ENCODE measurements around the gene NAPA.

NAPA gene

GRCh38 chr19:47485210-47485609 lies 29.7 kb downstream of the NAPA start:
- no peak for DNase-seq

DNA sequence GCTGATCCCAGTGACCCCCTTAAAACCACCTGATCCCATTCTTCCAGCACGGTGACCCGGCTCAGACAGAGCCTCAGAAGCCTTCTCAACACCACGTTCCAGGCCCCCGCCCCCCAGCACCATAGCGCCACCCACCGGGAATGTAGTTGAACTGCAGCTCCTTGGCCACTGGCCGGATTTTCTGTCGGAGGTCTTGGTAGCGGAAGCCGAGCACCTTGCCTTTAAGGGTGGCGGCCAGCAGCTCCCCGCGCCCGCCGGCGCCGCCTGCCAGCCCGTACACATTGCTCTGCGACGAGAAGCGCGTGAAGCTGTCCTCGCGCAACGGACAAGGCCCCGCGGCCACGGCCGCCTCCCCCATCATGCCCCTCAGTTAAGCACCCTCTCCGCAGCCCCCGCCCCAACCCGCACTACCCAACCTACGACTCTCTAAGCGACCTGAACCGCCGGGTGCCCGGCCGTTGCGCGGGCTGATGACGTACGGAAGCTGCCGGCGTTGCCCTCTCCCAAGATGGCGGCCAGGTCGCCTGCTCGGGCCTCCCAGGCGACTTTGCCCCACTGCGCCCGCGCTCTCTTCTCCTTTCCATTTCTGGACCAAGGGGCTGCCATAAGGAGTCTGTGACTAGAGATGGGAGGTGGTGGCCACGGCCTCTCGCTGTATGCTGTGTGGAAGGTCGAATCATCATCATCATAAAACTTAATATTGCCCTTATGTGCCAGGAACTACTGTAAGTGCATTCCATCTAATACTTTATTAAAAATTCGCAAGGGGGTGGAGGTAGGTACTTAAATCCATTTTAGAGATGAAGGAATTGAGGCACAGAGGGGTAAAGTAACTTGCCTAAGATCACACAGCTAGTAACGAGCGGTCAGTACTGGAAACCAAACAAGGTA lies 30.8 kb downstream of the NAPA start, which contains the start of gene KPTN:
TSS of gene KPTN (minus strand) at position 420 of the 891 bp plus-strand sequence. CDS start at position 361, 59 bp downstream.
- DNase-seq, result peak; percentile 92

DNA sequence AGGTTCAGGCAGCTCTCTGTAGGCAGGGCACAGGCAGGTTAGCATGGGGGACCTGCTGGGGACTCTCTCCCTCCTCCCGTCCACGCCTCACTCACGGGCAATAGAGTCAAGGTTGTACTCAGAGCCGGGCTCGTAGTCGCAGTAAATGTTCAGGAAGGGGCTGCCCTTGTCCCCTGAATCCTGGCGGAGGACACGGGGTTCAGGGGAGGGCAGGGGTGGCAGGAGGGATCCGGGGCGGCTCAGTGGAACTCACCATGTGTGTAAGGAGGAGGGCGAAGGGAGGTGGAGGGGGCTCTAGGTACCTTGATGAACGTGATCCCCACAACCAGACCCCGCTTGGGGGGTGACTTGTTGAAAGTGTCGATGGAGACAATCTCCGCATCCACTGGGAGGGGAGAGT lies 31.7 kb downstream of the NAPA start:
- DNase-seq, result no peak

GRCh38 chr19:47481460-47482052 lies 33.3 kb downstream of the NAPA start:
- no peak for DNase-seq

GRCh38 chr19:47480658-47481057 lies 34.2 kb downstream of the NAPA start:
- no peak for DNase-seq

DNA sequence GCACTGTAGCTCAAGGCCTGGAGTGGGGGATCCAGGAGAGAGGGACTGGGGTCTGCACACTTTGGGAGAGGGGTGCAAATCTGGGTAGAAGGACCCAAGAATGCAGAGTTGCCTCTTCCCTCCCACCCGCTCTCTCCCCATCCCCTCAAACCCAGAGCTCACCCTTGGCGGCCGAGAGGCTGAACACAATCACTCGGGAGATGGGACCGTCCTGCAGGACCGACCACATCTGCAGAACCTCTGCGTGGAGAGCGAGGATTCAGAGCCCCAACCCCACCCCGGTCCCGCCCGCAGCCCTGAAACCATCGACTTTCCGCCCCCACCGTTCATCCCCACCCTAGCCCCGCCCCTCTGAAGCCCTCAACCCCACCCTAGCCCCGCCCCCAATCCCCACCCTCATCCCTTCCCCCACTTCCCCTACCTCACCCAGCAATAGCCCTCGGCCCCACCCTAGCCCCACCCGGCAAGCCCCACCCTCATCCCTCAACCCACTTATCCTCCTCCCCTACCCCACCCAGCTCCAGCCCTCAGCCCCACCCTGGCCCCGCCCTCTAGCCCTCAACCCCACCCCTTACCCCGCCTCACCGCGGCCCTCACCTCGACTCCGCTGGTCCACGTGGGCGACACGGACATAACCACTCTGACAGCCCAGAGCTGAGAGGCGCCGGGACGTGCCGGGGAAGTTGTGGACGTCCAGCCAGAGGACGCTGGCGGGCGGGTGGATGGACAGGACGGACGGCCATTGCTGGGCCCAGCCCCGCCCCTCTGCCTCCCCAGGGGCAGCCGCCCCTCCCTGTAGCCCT lies 35.0 kb downstream of the NAPA start:
- DNase-seq, result no peak

DNA sequence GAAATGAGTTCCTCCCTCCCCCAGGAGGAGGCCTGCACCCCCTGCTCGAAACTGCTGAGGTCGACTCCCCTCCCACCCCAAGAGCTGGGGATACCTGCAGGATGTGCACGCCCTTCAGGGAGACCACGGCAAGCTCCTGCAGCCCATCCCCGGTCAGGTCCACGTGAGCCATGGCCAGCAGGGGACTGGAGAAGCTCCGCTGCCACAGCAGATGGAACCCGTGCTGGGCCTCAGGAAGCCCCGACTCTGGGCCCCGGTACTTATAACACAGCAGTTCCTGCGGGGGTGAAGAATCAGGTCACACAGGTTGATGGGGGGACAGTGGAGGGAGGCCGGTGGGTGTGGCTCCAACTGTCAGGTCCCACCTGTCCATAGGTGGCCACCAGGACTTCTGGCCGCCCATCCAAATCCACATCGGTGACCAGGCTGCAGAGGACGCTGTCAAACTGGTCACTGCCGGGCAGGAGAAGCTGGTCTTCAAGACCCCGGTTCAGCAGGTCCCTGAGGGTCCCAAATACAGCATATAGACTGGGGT lies 38.4 kb downstream of the NAPA start:
- no peak for DNase-seq

DNA sequence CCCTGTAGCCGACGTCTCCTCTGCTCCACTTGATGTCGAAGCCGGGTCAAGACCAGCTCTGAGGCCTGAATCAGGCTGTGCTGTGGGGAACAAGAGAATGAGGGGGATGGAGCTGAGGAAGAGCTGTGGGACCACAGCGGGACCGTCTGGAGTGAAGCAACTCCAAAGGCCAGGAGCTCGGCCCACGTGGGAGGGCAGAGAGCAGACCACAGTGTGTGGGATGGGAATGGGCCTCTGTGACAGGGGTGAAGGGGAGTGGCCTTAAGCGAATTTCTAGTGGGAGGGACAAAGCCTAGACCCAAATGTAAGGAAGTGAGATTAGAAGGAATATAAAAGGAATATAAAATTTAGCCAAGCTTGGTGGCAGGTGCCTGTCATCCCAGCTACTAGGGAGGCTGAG lies 39.4 kb downstream of the NAPA start:
- DNase-seq, result no peak

GRCh38 chr19:47473336-47473735 lies 41.5 kb downstream of the NAPA start:
- no peak for DNase-seq

DNA sequence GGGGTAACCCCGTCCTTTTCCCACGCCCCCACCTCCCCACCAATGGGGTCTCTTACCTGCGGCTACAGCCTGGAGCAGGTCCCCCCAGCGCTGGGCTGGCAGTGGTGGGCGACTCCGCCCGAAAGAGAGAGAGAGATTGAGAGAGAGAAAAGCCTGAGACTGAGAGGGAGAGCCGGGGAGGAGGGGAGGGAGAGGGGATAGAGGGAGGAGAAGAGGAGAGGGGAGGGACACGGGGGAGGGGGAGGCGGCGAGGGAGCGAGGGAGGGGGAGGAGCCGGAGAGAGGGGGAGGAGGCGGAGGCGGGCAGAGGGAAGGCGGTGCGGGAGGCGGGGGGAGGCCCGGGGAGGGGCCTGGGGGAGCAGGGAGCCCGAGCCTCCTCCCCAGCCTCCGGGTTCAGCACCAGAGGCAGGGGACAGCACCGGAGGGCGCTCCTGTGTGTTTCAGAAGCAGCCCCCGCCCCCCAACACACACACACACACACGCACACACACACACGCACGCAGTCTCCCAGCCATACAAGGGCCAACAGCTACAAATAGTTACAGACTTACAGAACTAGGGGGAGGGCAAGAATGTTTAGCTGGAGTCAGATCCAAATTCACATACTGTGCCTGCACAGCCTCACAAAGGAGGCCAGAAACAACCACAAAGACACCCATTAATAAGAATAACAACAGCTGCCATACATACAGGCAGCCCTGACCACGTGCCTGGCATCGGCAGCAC lies 43.0 kb downstream of the NAPA start, which contains the start of gene SLC8A2:
TSS of gene SLC8A2 (minus strand) at position 161 of the 725 bp plus-strand sequence. CDS start 5,490 bp downstream, outside the sequence.
- peak; percentile 59 for DNase-seq

- no peak for DNase-seq
These were observed 43.5 kb downstream of the NAPA start for GRCh38 chr19:47471381-47471732.

DNA sequence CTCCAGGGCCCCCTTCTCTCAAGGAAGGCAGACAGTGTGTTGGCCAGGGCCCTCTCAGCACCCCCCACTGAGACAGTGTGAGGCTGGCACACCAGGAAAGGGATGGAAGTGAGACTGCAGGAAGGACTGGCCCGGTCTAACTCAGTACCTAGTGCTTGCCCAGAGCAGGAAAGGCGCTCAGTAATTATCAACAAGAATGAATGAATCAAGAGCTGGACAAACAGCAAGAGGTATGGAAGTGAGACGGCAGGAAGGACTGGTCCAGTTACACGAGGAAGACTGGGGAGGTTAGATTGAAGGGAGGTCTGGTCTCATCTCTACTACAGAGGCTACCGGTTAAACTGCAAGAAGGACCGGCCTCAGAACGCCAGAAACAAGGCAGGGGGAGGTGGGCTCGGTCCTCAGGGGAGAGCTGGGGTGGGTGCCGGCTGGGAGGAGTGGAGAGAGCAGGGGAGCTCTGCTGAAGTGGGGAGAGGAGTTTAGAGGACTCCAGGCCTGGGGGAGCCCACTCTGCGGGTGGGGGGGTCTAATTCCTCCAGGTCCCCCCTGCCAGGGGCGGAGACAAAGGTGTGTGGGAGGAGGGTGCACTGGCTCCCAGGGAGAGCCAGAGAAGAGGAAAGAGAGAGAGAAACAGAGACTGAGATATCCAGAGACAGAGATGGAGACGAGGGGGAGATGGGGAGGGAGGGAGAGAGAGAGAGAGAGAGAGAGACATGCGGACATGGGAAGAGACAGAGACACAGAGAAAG lies 44.2 kb downstream of the NAPA start:
- no peak for DNase-seq

DNA sequence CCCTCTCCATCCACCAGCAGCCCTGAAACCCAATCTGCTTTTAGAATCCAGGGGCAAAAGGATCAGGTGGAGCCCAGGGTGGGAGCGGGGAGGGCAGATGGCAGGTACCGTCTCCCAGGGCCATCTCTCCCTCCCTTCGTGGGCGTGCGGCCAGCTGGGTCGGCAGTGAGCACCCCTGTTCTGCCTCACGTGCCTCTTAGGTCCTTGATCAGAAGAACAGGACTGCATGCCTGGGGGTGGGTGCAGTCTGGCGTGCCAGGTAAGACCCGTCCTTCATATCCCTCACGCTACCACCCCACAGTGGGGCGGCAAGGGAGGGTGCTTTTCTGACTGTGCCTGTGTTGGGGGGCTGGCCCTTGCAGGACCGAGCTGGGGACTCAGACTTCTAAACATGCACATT lies 45.1 kb downstream of the NAPA start:
- no peak for DNase-seq

DNA sequence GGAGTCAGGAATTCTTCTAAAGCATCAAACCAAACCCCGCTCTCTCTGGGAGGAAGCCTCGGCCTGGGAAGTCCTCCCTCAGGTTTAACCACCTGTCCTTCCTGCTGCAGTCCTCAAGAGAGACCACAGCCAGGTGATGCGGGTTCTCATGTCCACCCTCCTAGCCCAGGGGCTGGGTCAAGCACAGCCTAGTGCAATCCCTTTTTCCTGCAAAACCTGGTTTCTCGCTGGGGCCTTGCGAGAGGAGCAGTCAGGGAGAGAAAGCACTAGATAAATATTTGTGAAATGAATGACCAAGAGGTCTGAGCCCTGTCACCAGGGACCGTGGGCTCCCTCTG lies 45.5 kb downstream of the NAPA start:
- DNase-seq, result no peak

DNA sequence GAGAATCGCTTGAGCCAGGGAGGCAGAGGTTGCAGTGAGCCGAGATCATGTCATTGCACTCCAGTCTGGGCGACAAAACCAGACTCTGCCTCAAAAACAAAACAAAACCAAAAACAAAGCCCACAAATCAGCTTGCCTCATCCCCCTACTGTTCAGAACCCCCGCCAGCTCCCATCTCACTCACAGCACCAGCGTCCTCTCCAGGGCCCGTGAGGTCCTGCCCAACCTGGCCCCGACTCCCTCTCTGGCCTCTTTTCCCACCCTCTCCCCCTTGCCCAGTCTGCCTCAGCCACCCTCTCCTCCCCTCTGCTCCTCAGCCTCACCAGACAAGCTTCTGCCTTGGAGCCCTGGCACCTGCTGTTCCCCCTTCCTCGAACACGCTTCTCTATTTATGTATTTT lies 46.9 kb downstream of the NAPA start:
- DNase-seq, result no peak

DNA sequence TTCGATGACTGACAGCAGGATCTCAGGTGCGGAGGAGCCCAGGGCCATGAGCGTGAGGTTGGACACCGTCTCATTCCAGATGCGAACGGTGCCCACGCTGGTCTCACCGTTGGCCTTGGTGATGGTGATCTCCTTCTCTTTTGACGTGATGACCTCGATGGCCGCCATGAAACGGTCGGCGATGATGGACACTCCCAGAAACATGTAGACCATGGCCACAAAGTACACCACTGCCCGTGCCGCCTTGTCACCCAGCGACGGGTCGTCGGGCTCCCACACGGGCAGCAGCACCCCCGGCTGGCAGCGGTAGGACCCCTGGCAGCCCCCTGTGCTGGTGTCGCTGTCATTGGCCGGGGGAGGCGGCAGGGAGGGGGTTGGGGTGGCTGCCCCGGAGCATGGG lies 48.9 kb downstream of the NAPA start:
- DNase-seq, result no peak

DNA sequence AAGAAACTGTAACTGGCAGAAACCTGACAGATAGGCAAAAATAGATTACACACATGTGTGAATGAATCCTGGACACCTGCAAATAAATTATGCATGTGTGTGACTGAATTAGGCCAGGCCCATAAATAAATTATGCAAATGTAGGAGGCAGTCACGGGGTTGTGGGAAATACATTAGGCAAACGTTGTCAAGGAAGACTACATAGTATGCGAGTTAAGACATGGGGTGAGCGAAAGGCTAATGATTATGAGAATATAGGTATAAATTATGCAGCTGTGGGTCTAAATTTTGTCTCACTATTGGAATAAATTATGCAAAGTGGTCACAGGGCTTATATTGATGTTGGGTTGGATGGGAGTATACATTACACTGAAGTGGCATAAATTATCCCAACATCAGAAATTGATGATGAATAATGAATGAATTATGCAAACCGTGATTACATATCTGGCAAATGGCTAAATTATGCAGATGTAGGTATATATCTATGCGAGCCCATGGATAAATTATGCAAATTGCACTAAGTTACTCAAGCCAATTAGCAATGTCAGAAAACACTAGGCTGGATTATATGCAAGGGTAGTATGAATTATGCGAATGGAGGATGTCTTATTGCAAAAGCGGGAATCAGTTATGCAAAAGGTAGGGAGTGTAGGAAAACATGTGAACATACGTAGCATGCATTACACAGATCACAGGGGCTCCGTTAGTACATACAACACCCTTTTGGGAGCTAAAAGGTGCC lies 50.0 kb downstream of the NAPA start:
- no peak for DNase-seq

DNA sequence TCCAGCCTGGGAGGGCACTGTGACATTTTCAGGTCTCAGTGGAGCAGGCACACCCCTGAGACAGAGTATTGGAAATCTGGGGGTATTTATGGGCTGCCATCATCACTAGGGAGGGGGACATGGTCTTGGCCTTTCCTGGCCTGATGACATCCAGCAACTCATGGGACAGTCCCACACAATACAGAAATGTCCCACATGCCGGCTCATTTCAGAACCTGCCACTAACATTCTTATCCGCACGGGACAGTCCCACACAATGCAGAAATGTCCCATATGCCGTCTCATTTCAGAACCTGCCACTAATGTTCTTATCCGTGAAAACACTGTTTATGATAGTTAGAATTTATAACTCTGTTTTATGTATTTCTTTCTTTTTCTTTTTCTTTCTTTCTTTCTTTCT lies 53.0 kb downstream of the NAPA start:
- DNase-seq, result no peak

DNA sequence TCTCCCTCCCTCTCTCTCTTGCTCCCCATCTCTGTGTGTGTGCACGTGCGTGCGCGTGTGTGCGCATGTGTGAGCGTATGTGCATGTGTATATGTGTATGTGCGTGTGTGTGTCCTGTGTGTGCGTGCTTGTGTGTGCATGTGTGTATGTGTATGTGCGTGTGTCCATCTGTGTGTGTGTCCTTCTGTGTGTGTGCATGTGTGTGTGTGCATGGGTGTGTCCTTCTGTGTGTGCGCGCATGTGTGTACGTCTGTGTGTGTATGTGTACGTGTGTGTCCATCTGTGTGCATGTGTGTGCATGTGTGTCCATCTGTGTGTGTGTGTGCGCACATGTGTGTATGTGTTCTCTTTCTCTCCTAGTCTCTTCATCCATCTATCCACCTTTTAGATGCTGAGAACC lies 55.4 kb downstream of the NAPA start:
- DNase-seq, result no peak

DNA sequence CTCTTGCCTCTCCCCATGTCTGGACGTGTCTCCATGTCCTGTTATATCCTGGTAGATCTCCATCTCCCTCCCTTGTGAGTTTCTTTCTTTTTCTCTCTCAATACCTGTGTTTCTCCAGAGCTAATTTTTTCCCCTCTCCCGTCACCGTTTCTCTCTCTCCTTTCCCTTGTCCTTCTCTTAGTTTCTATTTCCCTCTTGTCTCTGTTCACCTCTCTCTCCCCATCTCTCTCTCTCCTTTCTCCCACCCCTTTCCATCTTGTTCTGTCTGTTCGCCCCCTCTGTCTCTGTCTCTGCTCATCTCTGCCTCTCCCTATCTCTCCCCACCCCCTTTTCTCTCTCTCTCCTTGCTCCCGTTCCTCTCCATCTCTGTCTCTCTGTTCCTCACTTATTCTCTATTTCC lies 56.2 kb downstream of the NAPA start:
- no peak for DNase-seq

Data from stimulated activated CD4-positive, alpha-beta T cell treated with anti-CD3 and anti-CD28 coated beads, Interleukin-1b, Interleukin-23, amount 100 ng/mL, for 48 hours (primary cell).